Stimulated activated CD8-positive, alpha-beta memory T cell treated with anti-CD3 and anti-CD28 coated beads, Interleukin-2, amount 100 ng/mL, for 48 hours (primary cell): ENCODE results near the gene PIP4P1.

ENCODE experiments used
- DNase-seq, 2 donors: peaks; one replicate each; pipeline ENCODE4 v3.0.0-alpha.2; 2020; ENCODE audit warnings: low read depth in 2 of 2

PIP4P1 gene

GRCh38 chr14:20435582-20436362, 25.5 kb downstream of the PIP4P1 start, which contains the start of gene KLHL33:
Gene KLHL33, minus strand, starts transcription at chr14:20436166. Its CDS starts 355 bp downstream, at chr14:20435811.
- DNase-seq = no peak

GRCh38 chr14:20434701-20435581, 26.3 kb downstream of the PIP4P1 start:
- DNase-seq = no peak

- DNase-seq = no peak
Measured at GRCh38 chr14:20429801-20430669, 31.2 kb downstream of the PIP4P1 start.

- DNase-seq = no peak
Measured at GRCh38 chr14:20428802-20429201, 32.4 kb downstream of the PIP4P1 start.

GRCh38 chr14:20428010-20428365, 33.2 kb downstream of the PIP4P1 start:
- DNase-seq = no peak

- DNase-seq = no peak
Measured at GRCh38 chr14:20427231-20428009, 33.8 kb downstream of the PIP4P1 start.

- no peak for DNase-seq
Measured at GRCh38 chr14:20424851-20425250, 36.4 kb downstream of the PIP4P1 start.

GRCh38 chr14:20422886-20423285, 38.3 kb downstream of the PIP4P1 start:
- no peak for DNase-seq

GRCh38 chr14:20421267-20421666, 40.0 kb downstream of the PIP4P1 start:
- no peak for DNase-seq

GRCh38 chr14:20419419-20419818, 41.8 kb downstream of the PIP4P1 start:
- DNase-seq = no peak

GRCh38 chr14:20418501-20418909, 42.7 kb downstream of the PIP4P1 start:
- no peak for DNase-seq

- no peak for DNase-seq
Measured at GRCh38 chr14:20417250-20418186, 43.7 kb downstream of the PIP4P1 start.

- no peak for DNase-seq
Measured at GRCh38 chr14:20416223-20416622, 45.0 kb downstream of the PIP4P1 start.

GRCh38 chr14:20415782-20416206, 45.4 kb downstream of the PIP4P1 start:
- DNase-seq = no peak

GRCh38 chr14:20413744-20414082, 47.5 kb downstream of the PIP4P1 start:
- DNase-seq = no peak

GRCh38 chr14:20412876-20413743, 48.1 kb downstream of the PIP4P1 start, which contains the start of gene TEP1:
Gene TEP1, minus strand, starts transcription at chr14:20413501. Its CDS starts 5,062 bp downstream, at chr14:20408439.
- peak; percentile 68 to 70 for DNase-seq

- DNase-seq = no peak
Measured at GRCh38 chr14:20412411-20412810, 48.8 kb downstream of the PIP4P1 start.

- no peak for DNase-seq
Measured at GRCh38 chr14:20409226-20409625, 52.0 kb downstream of the PIP4P1 start.
